PC-3 (cell line): ENCODE results near the gene WTIP.
"Not testable (repeated sequence)": the region's sequence is repeated elsewhere in the genome, so short reads cannot be mapped to it uniquely, and the experiment has no call there.

Experiments used
- CTCF ChIP-seq: fragments of 300-600 bp; sonication (generic); conservative IDR thresholded peaks from 2 replicates; pipeline ENCODE4 v1.5.1; 2017; ENCODE audit warnings: antibody characterized with exemption, low read depth, mild to moderate bottlenecking, low read length
- EZH2phosphoT487 ChIP-seq: fragments of 300-600 bp; sonication (generic); IDR thresholded peaks from 2 replicates; pipeline ENCODE4 v1.6.1; 2018; ENCODE audit warnings: mild to moderate bottlenecking, antibody characterized with exemption, low read length, borderline replicate concordance

- not testable (repeated sequence) for TF ChIP-seq EZH2phosphoT487, CTCF
Observed at GRCh38 chr19:34478496-34478895, 3.1 kb upstream of the WTIP start.
